ENCODE results near the gene VPS13A. TPM values are rescaled to one million over a fixed set of nuclear protein-coding genes. Genes with fewer than 3 reads are reported as not detected.

The VPS13A gene
- total RNA-seq, 1 donor from 2014 or later: 37.8 TPM

DNA sequence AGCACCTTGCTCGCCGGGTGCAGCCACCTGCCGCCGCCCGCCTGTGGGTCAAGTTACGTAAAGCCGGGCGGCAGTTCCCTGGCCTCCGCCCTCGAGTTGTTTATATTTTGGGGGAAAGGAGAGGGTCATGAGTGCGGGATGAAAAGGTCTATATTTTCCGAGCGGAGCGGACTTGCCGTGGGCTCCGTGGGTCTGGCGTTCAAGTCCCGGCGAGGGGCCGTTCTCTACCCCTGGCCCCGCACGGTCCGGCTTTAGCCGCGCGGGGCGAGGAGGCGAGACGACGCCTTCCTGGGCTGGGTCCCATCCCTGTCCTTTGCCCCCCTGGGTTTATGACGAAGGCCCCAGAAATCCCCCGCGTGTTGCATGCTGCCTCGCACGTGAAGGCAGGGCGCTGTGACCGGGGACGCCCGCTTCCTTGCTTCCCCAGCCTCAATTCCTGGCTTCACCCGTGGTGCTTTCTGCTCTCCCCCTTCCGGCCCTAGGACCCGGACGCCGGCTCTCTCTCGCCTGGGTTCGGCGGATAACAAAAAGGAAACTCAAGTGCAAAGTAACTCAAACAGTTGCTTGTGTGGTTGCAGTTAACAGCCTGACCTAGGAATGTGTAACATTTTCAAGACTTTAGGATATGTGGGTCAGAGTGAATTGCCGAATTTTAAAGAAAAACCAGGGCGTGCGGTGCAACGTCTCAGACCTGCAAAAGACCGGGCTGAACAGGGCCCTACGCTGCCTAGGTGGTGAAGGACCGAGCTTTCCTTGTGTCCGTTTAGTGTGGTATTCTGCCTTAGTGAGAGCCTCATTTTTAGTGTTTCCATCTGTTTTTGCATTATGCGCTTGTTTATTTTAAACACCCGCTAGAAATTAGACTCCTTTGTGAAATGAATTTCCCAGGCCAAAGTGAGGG, 810 bp downstream of the VPS13A start:
- no peak for DNase-seq (ENCODE audit: extremely low spot score in 2 of 2)

GRCh38 chr9:77180056-77180455, 2.7 kb downstream of the VPS13A start:
- no peak for DNase-seq (ENCODE audit: extremely low spot score in 2 of 2)
- intact Hi-C loops (cut with DNase I): no loop called here
- Histone ChIP-seq H3K4me3 (no peak overlapping the region), H3K36me3 (no peaks in the 10 kb centered on the region), H3K4me1 (peaks cover 18% of the 10 kb centered on the region), H3K27me3 (no peaks in the 10 kb centered on the region), H3K27ac (no peak overlapping the region), H3K9me3 (no peaks in the 10 kb centered on the region)
- no peak for TF ChIP-seq POLR2AphosphoS5 (IDR thresholded peaks at IDR 0.05; ENCODE audit: insufficient read depth in 1 of 2, low read depth in 1 of 2)
- no peak for TF ChIP-seq CTCF (IDR thresholded peaks at IDR 0.05)
- no peak for TF ChIP-seq POLR2A (IDR thresholded peaks at IDR 0.05)

More for the DNA sequence above, 810 bp downstream of the VPS13A start:
- intact Hi-C loops (cut with DNase I): no loop called here
- Histone ChIP-seq H3K4me3 (peak overlapping the region; percentile 87 to 89), H3K27ac (peak overlapping the region; percentile 85), H3K4me1 (peaks cover 18% of the 10 kb centered on the region), H3K36me3 (no peaks in the 10 kb centered on the region), H3K27me3 (no peaks in the 10 kb centered on the region), H3K9me3 (no peaks in the 10 kb centered on the region)
- TF ChIP-seq POLR2A (IDR thresholded peaks at IDR 0.05) (no peak), CTCF (IDR thresholded peaks at IDR 0.05) (no peak), POLR2AphosphoS5 (IDR thresholded peaks at IDR 0.05; ENCODE audit: insufficient read depth in 1 of 2, low read depth in 1 of 2) (no peak)

DNA sequence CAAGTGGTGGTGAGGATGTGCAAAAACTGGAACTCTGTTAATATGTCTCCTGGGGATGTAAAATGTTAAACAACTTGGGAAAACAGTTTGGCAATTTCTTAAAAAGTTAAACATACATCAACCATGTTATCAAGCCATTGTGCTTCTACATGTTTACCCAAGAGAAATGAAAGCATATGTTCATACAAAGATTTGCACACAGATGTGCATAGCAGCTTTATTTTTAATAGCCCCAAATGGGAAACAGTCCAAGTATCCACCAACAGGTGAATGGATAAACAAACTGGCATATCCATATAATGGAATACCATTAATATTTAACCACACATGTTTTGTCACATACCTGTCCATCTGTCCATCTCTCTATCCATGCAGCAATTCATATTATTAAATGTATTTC, 6.2 kb downstream of the VPS13A start:
- H3K27me3 ChIP-seq: no peaks in the 10 kb centered on the region
- no peaks in the 10 kb centered on the region for H3K9me3 ChIP-seq
- intact Hi-C loops (cut with DNase I): no loop called here
- no peaks in the 10 kb centered on the region for H3K36me3 ChIP-seq
- TF ChIP-seq POLR2AphosphoS5 (IDR thresholded peaks at IDR 0.05; ENCODE audit: insufficient read depth in 1 of 2, low read depth in 1 of 2) (no peak), POLR2A (IDR thresholded peaks at IDR 0.05) (no peak), CTCF (IDR thresholded peaks at IDR 0.05) (no peak)
- no peak overlapping the region for H3K4me3 ChIP-seq
- DNase-seq (ENCODE audit: extremely low spot score in 2 of 2): no peak
- no peak overlapping the region for H3K27ac ChIP-seq
- peaks cover 8% of the 10 kb centered on the region for H3K4me1 ChIP-seq

- Histone ChIP-seq H3K4me1 (no peaks in the 10 kb centered on the region), H3K36me3 (no peaks in the 10 kb centered on the region), H3K27me3 (no peaks in the 10 kb centered on the region), H3K27ac (no peak overlapping the region), H3K9me3 (no peaks in the 10 kb centered on the region), H3K4me3 (no peak overlapping the region)
- DNase-seq (ENCODE audit: extremely low spot score in 2 of 2): no peak
- intact Hi-C loops (cut with DNase I): no loop called here
- TF ChIP-seq POLR2AphosphoS5 (IDR thresholded peaks at IDR 0.05; ENCODE audit: insufficient read depth in 1 of 2, low read depth in 1 of 2) (no peak), POLR2A (IDR thresholded peaks at IDR 0.05) (no peak), CTCF (IDR thresholded peaks at IDR 0.05) (no peak)
Measured at GRCh38 chr9:77188242-77188641, 10.9 kb downstream of the VPS13A start.

GRCh38 chr9:77194423-77194822, 17.1 kb downstream of the VPS13A start:
- H3K27me3 ChIP-seq: no peaks in the 10 kb centered on the region
- intact Hi-C loops (cut with DNase I): no loop called here
- TF ChIP-seq CTCF (IDR thresholded peaks at IDR 0.05): no peak
- TF ChIP-seq POLR2A (IDR thresholded peaks at IDR 0.05): no peak
- TF ChIP-seq POLR2AphosphoS5 (IDR thresholded peaks at IDR 0.05; ENCODE audit: insufficient read depth in 1 of 2, low read depth in 1 of 2): no peak
- no peak for DNase-seq (ENCODE audit: extremely low spot score in 2 of 2)
- H3K4me1 ChIP-seq: no peaks in the 10 kb centered on the region
- no peak overlapping the region for H3K4me3 ChIP-seq
- H3K36me3 ChIP-seq: no peaks in the 10 kb centered on the region
- no peak overlapping the region for H3K27ac ChIP-seq
- H3K9me3 ChIP-seq: no peaks in the 10 kb centered on the region
